Sigmoid colon (tissue), 3 donors: ENCODE data around the gene HIBADH.

Source experiments
- POLR2A ChIP-seq, 2 donors: fragments of 450-650 bp; IDR thresholded peaks; one replicate each; pipeline ENCODE4 v1.6.1; 2016; ENCODE audit warnings: antibody characterized with exemption in 2 of 2, mild to moderate bottlenecking in 2 of 2, moderate library complexity in 2 of 2
- TF ChIP-seq, protein P1 (sequence below), 4 experiments: fragments of 450-650 bp in 3 of 4; fragments of 200-600 bp in 1 of 4; IDR thresholded peaks; one replicate each; pipeline ENCODE4 v1.5.1; 2016 to 2019; ENCODE audit warnings: antibody characterized with exemption in 4 of 4, mild to moderate bottlenecking in 3 of 4, moderate library complexity in 2 of 4

DNA sequence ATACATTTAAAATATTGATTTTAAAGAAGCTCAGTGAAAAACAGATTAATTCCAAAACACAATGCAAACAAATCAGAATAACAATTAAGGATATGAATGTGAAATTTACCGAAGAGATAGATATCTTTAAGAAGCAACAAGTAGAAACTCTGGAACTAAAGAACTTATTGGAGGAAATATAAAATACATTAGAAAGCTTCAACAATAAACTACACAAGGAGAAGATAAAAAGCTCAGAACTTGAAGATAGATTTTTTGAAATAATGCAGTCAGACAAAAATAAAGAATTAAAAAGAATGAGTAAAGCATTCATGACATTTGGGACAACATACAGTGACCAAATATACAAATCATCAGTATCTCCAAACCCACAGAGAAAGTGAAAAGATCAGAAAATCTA lies 43.2 kb downstream of the HIBADH start:
- TF ChIP-seq, protein P1, sequence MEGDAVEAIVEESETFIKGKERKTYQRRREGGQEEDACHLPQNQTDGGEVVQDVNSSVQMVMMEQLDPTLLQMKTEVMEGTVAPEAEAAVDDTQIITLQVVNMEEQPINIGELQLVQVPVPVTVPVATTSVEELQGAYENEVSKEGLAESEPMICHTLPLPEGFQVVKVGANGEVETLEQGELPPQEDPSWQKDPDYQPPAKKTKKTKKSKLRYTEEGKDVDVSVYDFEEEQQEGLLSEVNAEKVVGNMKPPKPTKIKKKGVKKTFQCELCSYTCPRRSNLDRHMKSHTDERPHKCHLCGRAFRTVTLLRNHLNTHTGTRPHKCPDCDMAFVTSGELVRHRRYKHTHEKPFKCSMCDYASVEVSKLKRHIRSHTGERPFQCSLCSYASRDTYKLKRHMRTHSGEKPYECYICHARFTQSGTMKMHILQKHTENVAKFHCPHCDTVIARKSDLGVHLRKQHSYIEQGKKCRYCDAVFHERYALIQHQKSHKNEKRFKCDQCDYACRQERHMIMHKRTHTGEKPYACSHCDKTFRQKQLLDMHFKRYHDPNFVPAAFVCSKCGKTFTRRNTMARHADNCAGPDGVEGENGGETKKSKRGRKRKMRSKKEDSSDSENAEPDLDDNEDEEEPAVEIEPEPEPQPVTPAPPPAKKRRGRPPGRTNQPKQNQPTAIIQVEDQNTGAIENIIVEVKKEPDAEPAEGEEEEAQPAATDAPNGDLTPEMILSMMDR (IDR thresholded peaks at IDR 0.05) = no peak
- no peak for TF ChIP-seq POLR2A (IDR thresholded peaks at IDR 0.05)
